ENCODE data around the gene SALL4. TPM values are rescaled to one million over a fixed set of nuclear protein-coding genes. Genes with fewer than 3 reads are reported as not detected.

The SALL4 gene
- total RNA-seq, 1 donor from 2014 or later = not detected

DNA sequence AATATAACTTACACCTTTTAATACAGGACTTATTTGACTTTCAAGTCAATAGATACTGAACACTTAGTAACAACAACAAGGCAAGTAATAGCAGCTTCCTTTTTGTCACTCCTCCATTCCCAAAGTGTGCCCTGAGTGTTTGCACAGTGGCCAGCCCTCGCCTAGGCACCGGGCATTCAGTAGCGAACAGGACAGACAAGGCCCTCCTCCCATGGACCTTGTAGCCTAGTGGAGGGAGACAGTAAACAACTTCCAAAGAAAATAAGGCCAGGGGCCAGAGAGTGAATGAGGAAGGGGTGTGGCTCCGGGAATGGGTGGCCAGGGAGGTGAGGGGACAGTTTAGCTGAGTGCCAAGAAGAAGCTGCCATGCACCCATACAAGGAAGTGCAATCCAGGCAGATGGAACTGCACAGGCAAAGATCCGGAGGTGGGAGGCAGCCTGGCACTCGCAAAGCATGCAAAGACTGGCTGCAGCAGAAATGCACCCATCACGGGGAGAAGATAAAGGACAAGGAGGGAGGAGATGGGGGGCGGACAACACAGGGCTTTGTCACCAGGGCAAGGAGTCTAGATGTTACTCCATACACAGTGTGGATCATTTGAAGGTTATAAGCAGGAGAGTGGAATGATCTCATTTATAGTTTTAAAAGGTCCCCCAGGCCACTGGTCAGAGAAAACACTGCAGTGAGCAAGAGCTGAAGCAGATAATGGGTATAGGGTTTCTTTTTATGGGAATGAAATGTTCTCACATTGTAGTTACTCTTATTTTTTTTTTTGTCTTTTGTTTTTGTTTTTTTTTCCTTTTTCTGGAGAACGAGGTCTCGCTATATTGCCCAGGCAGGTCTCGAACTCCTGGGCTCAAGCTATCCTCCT, 66.4 kb downstream of the SALL4 start:
- Histone ChIP-seq H3K27me3 (no peaks in the 10 kb centered on the region), H3K4me1 (peaks cover 17% of the 10 kb centered on the region), H3K36me3 (no peaks in the 10 kb centered on the region), H3K9me3 (no peaks in the 10 kb centered on the region), H3K4me3 (no peak overlapping the region), H3K27ac (no peak overlapping the region)
- no peak for TF ChIP-seq POLR2AphosphoS5 (IDR thresholded peaks at IDR 0.05; ENCODE audit: insufficient read depth in 1 of 2, low read depth in 1 of 2)
- DNase-seq (ENCODE audit: extremely low spot score in 2 of 2) = no peak
- intact Hi-C loops (cut with DNase I) = no loop called here

DNA sequence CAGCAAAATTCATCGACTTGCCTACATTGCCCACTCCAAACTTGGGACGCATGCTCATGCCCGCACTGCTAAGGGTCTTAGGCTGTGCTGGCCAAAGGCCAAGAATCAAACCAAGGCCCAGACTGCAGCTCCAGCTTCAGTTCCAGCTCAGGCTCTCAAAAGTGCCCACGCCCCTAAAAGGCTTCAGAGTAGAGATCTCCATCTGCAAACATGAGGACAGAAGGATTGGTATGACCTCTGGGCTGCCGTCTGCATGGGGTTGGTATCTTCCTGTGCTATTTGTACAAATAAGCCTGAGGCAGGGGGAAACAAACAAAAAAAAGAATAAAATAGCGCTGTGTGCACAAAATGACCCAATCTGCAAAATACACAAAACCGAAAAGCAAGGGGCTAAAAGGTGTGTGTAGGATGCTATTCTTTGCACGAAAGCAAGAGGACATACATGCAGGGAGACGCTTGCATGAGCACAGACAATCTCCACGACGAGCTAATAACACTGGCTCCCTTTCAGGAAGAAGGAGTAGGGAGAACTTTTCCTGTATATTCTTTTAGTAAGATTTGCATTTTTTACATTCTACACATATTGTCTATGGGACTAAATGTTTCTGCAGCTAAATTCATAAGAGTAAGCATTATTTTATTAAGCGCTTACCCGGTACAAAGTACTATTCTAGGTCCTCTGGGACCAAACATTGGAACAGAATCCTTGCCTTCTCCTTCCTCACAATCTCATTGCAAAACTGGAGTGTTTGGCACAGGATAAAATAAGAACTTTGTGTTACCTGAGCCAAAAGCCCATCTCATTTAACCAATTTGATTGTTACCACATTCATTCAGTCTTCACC, 67.2 kb downstream of the SALL4 start:
- intact Hi-C loops (cut with DNase I) = no loop called here
- H3K4me1 ChIP-seq = peaks cover 17% of the 10 kb centered on the region
- H3K27me3 ChIP-seq = no peaks in the 10 kb centered on the region
- H3K27ac ChIP-seq = no peak overlapping the region
- DNase-seq (ENCODE audit: extremely low spot score in 2 of 2) = no peak
- no peaks in the 10 kb centered on the region for H3K36me3 ChIP-seq
- H3K9me3 ChIP-seq = no peaks in the 10 kb centered on the region
- no peak overlapping the region for H3K4me3 ChIP-seq
- TF ChIP-seq, protein P1, sequence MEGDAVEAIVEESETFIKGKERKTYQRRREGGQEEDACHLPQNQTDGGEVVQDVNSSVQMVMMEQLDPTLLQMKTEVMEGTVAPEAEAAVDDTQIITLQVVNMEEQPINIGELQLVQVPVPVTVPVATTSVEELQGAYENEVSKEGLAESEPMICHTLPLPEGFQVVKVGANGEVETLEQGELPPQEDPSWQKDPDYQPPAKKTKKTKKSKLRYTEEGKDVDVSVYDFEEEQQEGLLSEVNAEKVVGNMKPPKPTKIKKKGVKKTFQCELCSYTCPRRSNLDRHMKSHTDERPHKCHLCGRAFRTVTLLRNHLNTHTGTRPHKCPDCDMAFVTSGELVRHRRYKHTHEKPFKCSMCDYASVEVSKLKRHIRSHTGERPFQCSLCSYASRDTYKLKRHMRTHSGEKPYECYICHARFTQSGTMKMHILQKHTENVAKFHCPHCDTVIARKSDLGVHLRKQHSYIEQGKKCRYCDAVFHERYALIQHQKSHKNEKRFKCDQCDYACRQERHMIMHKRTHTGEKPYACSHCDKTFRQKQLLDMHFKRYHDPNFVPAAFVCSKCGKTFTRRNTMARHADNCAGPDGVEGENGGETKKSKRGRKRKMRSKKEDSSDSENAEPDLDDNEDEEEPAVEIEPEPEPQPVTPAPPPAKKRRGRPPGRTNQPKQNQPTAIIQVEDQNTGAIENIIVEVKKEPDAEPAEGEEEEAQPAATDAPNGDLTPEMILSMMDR (IDR thresholded peaks at IDR 0.05) = no peak
- no peak for TF ChIP-seq POLR2A (IDR thresholded peaks at IDR 0.05)
- no peak for TF ChIP-seq POLR2AphosphoS5 (IDR thresholded peaks at IDR 0.05; ENCODE audit: insufficient read depth in 1 of 2, low read depth in 1 of 2)

DNA sequence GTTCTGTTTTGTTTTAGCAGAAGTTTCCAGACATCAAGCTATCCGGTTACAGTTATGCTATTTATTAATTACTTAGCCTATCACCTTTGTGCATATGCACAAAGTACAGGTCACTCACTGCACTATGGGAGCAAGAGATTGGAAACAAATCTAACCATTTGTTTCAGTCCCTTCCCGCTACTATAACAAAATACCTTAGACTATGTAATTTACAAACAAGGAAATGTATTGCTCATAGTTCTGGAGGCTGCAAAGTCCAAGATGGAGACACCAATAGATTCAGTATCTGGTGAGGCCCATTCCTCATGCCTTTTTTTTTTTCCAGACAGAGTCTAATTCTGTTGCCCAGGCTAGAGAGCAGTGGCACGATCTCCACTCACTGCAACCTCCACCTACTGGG, 69.3 kb downstream of the SALL4 start:
- Histone ChIP-seq H3K9me3 (no peaks in the 10 kb centered on the region), H3K27ac (no peak overlapping the region), H3K36me3 (no peaks in the 10 kb centered on the region), H3K4me1 (peaks cover 17% of the 10 kb centered on the region), H3K27me3 (no peaks in the 10 kb centered on the region), H3K4me3 (no peak overlapping the region)
- DNase-seq (ENCODE audit: extremely low spot score in 2 of 2) = no peak
- no peak for TF ChIP-seq POLR2AphosphoS5 (IDR thresholded peaks at IDR 0.05; ENCODE audit: insufficient read depth in 1 of 2, low read depth in 1 of 2)
- TF ChIP-seq, protein P1 (IDR thresholded peaks at IDR 0.05) = no peak
- TF ChIP-seq POLR2A (IDR thresholded peaks at IDR 0.05) = no peak
- intact Hi-C loops (cut with DNase I) = no loop called here

Other genes starting within 250 kb of the SALL4 start
- gene ATP9A, start 34.1 kb downstream of the SALL4 start, total RNA-seq = 35.8 TPM

Data from vagina (tissue), 2 donors.